Subcutaneous adipose tissue (tissue), 4 donors: Measurements from ENCODE around the gene SPATA16. TPM values are rescaled to one million over a fixed set of nuclear protein-coding genes. Genes with fewer than 3 reads are reported as not detected.

ENCODE experiments used
- total RNA-seq, 4 donors: library from RNA; depleted of rRNA; stranded (reverse); fragments of >200 nt; gene quantifications; one replicate each; pipeline ENCODE4 v1.1.0, GENCODE V29; 2016
- TF ChIP-seq, protein P1 (sequence below): fragments of 450-650 bp; IDR thresholded peaks from one replicate; pipeline ENCODE4 v1.5.1; 2016; ENCODE audit warnings: low read depth, mild to moderate bottlenecking, control low read depth, antibody characterized with exemption, moderate library complexity

SPATA16 gene
- total RNA-seq, 4 donors from 2014 or later: not detected

- TF ChIP-seq, protein P1, sequence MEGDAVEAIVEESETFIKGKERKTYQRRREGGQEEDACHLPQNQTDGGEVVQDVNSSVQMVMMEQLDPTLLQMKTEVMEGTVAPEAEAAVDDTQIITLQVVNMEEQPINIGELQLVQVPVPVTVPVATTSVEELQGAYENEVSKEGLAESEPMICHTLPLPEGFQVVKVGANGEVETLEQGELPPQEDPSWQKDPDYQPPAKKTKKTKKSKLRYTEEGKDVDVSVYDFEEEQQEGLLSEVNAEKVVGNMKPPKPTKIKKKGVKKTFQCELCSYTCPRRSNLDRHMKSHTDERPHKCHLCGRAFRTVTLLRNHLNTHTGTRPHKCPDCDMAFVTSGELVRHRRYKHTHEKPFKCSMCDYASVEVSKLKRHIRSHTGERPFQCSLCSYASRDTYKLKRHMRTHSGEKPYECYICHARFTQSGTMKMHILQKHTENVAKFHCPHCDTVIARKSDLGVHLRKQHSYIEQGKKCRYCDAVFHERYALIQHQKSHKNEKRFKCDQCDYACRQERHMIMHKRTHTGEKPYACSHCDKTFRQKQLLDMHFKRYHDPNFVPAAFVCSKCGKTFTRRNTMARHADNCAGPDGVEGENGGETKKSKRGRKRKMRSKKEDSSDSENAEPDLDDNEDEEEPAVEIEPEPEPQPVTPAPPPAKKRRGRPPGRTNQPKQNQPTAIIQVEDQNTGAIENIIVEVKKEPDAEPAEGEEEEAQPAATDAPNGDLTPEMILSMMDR: no peak
These were observed 264.7 kb downstream of the SPATA16 start for GRCh38 chr3:172876297-172876696.

GRCh38 chr3:172875039-172875438 lies 266.0 kb downstream of the SPATA16 start:
- TF ChIP-seq, protein P1: no peak

DNA sequence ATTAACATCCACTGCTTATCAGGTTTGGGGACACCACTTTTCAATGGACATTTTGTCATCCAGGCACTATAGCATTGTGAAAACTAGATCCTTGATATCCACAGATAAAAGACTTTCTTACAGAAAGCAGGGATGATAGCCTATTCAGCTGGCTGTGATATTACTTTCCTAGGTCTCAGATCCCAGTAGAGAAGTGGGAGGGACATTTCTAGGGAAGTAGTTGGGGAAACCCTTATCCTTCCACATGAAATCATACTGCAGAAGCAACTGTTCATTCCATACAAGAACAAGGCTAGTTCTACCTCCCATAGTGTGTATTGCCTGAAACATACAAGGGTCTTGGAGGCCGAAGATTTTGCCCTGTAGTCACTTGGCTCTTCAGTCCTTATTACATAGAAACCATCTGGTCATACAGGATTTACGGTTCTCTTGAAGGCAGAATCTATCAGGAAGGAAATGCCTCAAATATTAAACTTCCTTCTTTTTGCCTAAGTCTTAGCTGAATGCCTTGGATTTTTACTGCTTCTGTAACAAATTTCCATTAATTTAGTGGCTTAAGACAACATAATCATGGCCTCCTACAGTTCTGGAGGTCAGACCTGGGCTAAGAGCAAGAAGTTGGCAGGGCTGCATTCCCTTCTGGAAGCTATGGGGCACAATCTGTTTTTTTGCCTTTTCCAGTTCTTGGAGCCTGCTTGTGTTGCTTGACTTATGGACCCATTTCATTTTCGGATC lies 271.1 kb downstream of the SPATA16 start:
- TF ChIP-seq, protein P1: no peak

- TF ChIP-seq, protein P1: no peak
These were observed 271.7 kb downstream of the SPATA16 start for GRCh38 chr3:172869368-172869771.

GRCh38 chr3:172868582-172869200 lies 272.3 kb downstream of the SPATA16 start:
- TF ChIP-seq, protein P1: no peak

DNA sequence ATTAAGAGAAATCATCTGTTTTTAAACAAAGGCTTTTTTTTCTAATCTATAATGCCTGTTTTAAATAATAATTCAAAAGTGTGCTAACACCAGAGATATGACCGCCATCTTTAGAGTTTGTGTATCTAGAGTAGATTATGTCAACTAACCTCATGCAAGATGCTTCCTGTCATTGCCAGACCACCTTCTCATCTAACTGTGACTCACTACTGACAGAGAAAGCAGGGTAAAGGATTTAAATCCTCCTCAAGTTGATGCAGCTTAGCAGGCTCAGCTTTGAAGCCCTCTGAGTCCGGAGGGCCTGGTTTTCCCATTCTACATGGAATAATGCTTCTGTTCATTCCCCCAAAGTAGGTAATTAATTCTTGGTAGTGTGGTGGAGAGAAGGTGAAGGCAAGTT lies 282.0 kb downstream of the SPATA16 start:
- TF ChIP-seq, protein P1: no peak
